Prostate gland (tissue), 2 donors: Measurements from ENCODE around the gene CHDH. TPM values are rescaled to one million over a fixed set of nuclear protein-coding genes. Genes with fewer than 3 reads are reported as not detected.

Experiments used
- DNase-seq: peaks from one replicate; pipeline ENCODE4 v3.0.0-alpha.2; 2019; ENCODE audit warnings: low spot score
- H3K27ac ChIP-seq, 2 donors: fragments of 200-600 bp; sonication (generic); 2 replicates each; pipeline ENCODE4 v1.5.1; 2017 to 2019
- H3K27me3 ChIP-seq: fragments of 200-600 bp; sonication (generic); replicated peaks from 2 replicates; pipeline ENCODE4 v1.5.1; 2019; ENCODE audit not compliant: insufficient read depth
- H3K36me3 ChIP-seq, 2 donors: fragments of 200-600 bp; sonication (generic); 1 replicate in 1 of 2; 2 replicates in 1 of 2; pipeline versions ENCODE4 v1.5.1 to v1.8.1; 2017 to 2019
- H3K4me1 ChIP-seq: fragments of 200-600 bp; sonication (generic); replicated peaks from 2 replicates; pipeline ENCODE4 v1.5.1; 2019
- H3K4me3 ChIP-seq, 2 donors: fragments of 200-600 bp; sonication (generic); 2 replicates each; pipeline ENCODE4 v1.5.1; 2017 to 2019
- H3K9me3 ChIP-seq: fragments of 200-600 bp; sonication (generic); 2 replicates; pipeline ENCODE4 v1.5.1; 2017
- CTCF ChIP-seq, 4 experiments: fragments of 200-600 bp in 2 of 4; fragments of 450-650 bp in 2 of 4; sonication (generic) in 2 of 4; IDR thresholded peaks; 1 replicate in 3 of 4; 2 replicates in 1 of 4; pipeline ENCODE4 v1.5.1; 2016 to 2019; ENCODE audit warnings: antibody characterized with exemption in 4 of 4, mild to moderate bottlenecking in 2 of 4, moderate library complexity in 2 of 4
- POLR2A ChIP-seq: fragments of 450-650 bp; IDR thresholded peaks from one replicate; pipeline ENCODE4 v1.6.1; 2016; ENCODE audit warnings: antibody characterized with exemption, mild to moderate bottlenecking
- POLR2AphosphoS5 ChIP-seq: sonication (generic); formaldehyde crosslinking; IDR thresholded peaks from one replicate; pipeline ENCODE4 v1.6.1; 2017; ENCODE audit warnings: antibody characterized with exemption
- WGBS: methylation state at CpG from one replicate; pipeline ENCODE4 v1.1.5; 2018; 5-methylcytosine and 5-hydroxymethylcytosine counted together
- intact Hi-C: fragments of 100-400 bp; cut with DNase I; formaldehyde crosslinking; loops from one replicate; pipeline ENCODE4 v1.14.2; 2022
- total RNA-seq, 2 donors: library from RNA; depleted of rRNA; stranded (reverse); fragments of >200 nt; gene quantifications; one replicate each; pipeline ENCODE4 v1.1.0, GENCODE V29; 2016

Gene CHDH
- total RNA-seq, 2 donors from 2014 or later, result 40.2 to 43.9 TPM

GRCh38 chr3:53844262-53845102 lies 1.7 kb downstream of the CHDH start:
- Histone ChIP-seq H3K4me1 (peaks cover 13% of the 10 kb centered on the region), H3K27me3 (no peaks in the 10 kb centered on the region), H3K9me3 (no peaks in the 10 kb centered on the region), H3K27ac (peak overlapping the region; percentile 85 to 96), H3K36me3 (no peaks in the 10 kb centered on the region), H3K4me3 (peak overlapping the region in 1 of 2 donors; percentile 53)
- TF ChIP-seq POLR2AphosphoS5, result no peak
- TF ChIP-seq CTCF (IDR thresholded peaks at IDR 0.05), result no peak
- no peak for TF ChIP-seq POLR2A
- intact Hi-C loops, result no loop called here
- WGBS, result 91% methylated on average over 9 of the region's 9 CpGs
- no peak for DNase-seq

GRCh38 chr3:53843195-53844177 lies 2.7 kb downstream of the CHDH start:
- no peak for DNase-seq
- Histone ChIP-seq H3K4me3 (no peak overlapping the region), H3K27me3 (no peaks in the 10 kb centered on the region), H3K9me3 (no peaks in the 10 kb centered on the region), H3K27ac (peak overlapping the region; percentile 85 to 96), H3K4me1 (peaks cover 13% of the 10 kb centered on the region), H3K36me3 (no peaks in the 10 kb centered on the region)
- 74% methylated on average over 10 of the region's 10 CpGs for WGBS
- intact Hi-C loops, result no loop called here
- TF ChIP-seq POLR2A, result no peak
- TF ChIP-seq POLR2AphosphoS5, result no peak
- TF ChIP-seq CTCF (IDR thresholded peaks at IDR 0.05), result no peak

- Histone ChIP-seq H3K4me1 (peaks cover 13% of the 10 kb centered on the region), H3K36me3 (no peaks in the 10 kb centered on the region), H3K4me3 (no peak overlapping the region), H3K27me3 (no peaks in the 10 kb centered on the region), H3K27ac (peak overlapping the region; percentile 85 to 96), H3K9me3 (no peaks in the 10 kb centered on the region)
- intact Hi-C loops, result no loop called here
- 38% methylated on average over 12 of the region's 12 CpGs for WGBS
- TF ChIP-seq POLR2A, result peak; percentile 50
- TF ChIP-seq POLR2AphosphoS5, result peak; percentile 96
- TF ChIP-seq CTCF (IDR thresholded peaks at IDR 0.05), result peak in 3 of 4 experiments; percentile 39 to 90 (median 68)
- peak; percentile 94 for DNase-seq
Measured at GRCh38 chr3:53842436-53843194, 3.6 kb downstream of the CHDH start.

GRCh38 chr3:53841296-53841695 lies 4.9 kb downstream of the CHDH start:
- intact Hi-C loops, result no loop called here
- no peaks in the 10 kb centered on the region for H3K36me3 ChIP-seq
- H3K9me3 ChIP-seq, result no peaks in the 10 kb centered on the region
- no peak overlapping the region for H3K4me3 ChIP-seq
- TF ChIP-seq POLR2A (no peak), CTCF (IDR thresholded peaks at IDR 0.05) (peak in 2 of 4 experiments; percentile 18 to 23), POLR2AphosphoS5 (peak; percentile 58)
- H3K27ac ChIP-seq, result peak overlapping the region; percentile 85 to 96
- no peaks in the 10 kb centered on the region for H3K27me3 ChIP-seq
- WGBS, result 72% methylated on average over 5 of the region's 5 CpGs
- peak; percentile 69 for DNase-seq
- H3K4me1 ChIP-seq, result peaks cover 13% of the 10 kb centered on the region
